ENCODE measurements around the gene DOCK2. TPM values are rescaled to one million over a fixed set of nuclear protein-coding genes. Genes with fewer than 3 reads are reported as not detected.
"Not testable (repeated sequence)": the region's sequence is repeated elsewhere in the genome, so short reads cannot be mapped to it uniquely, and the experiment has no call there.

DOCK2 gene
- total and polyA plus RNA-seq, 7 donors, result 2.3 to 21.1 (median 12.5) TPM

DNA sequence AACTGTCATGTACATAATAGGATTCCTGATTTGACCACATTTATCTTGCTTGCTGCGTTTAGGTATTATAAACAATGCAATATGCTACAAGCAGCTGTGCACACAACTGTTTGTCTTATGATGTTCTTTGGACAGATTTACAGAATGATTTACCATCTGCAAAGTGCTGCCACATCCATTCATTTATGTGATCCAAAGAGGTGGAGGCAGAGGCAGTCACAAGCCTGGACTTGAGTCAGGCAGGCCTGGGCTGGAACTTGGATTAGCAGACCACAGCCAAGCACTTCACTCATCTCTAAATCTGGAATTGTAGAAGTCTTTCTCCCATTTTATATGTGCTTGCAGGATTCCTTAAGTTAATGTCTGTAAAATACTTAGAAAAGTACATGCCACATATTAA lies 194.3 kb downstream of the DOCK2 start:
- H3K9me3 ChIP-seq, result no peaks in the 10 kb centered on the region
- 3 to 60% methylated on average over 1 of the region's 1 CpG for WGBS, 2 donors
- H3K27me3 ChIP-seq, result no peaks in the 10 kb centered on the region
- no peak overlapping the region for H3K4me3 ChIP-seq
- DNase-seq, result no peak
- intact Hi-C loops (cut with DNase I), result no loop called here
- no peak for TF ChIP-seq EP300 (IDR thresholded peaks at IDR 0.05)
- TF ChIP-seq POLR2A (IDR thresholded peaks at IDR 0.05), result no peak
- TF ChIP-seq POLR2AphosphoS5 (IDR thresholded peaks at IDR 0.05), result no peak
- TF ChIP-seq, protein P1, sequence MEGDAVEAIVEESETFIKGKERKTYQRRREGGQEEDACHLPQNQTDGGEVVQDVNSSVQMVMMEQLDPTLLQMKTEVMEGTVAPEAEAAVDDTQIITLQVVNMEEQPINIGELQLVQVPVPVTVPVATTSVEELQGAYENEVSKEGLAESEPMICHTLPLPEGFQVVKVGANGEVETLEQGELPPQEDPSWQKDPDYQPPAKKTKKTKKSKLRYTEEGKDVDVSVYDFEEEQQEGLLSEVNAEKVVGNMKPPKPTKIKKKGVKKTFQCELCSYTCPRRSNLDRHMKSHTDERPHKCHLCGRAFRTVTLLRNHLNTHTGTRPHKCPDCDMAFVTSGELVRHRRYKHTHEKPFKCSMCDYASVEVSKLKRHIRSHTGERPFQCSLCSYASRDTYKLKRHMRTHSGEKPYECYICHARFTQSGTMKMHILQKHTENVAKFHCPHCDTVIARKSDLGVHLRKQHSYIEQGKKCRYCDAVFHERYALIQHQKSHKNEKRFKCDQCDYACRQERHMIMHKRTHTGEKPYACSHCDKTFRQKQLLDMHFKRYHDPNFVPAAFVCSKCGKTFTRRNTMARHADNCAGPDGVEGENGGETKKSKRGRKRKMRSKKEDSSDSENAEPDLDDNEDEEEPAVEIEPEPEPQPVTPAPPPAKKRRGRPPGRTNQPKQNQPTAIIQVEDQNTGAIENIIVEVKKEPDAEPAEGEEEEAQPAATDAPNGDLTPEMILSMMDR (IDR thresholded peaks at IDR 0.05), result no peak
- no peak overlapping the region for H3K27ac ChIP-seq
- H3K36me3 ChIP-seq, result no peaks in the 10 kb centered on the region
- no peaks in the 10 kb centered on the region for H3K4me1 ChIP-seq

DNA sequence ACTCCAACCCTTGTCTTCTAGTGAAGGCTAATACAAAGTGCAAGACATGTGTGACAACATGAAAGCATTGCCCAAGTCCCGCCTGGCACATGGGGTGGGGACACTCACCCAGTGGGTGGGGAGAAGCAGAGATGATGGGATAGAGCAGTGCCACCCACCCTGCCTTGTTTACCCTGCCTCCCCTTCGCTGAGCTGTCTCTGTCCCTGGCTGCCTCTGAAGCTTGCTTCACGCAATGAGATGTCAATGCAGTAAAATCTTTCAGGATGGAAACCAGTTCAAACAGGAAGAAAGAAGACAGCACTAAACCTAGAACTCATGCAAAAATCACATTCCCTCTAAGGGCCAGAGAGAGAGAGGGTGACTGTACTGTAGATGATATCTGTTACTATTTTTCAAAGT lies 195.2 kb downstream of the DOCK2 start:
- no peaks in the 10 kb centered on the region for H3K9me3 ChIP-seq
- DNase-seq, result no peak
- no peak overlapping the region for H3K27ac ChIP-seq
- TF ChIP-seq EP300 (IDR thresholded peaks at IDR 0.05), result no peak
- TF ChIP-seq POLR2A (IDR thresholded peaks at IDR 0.05), result no peak
- no peak for TF ChIP-seq POLR2AphosphoS5 (IDR thresholded peaks at IDR 0.05)
- TF ChIP-seq, protein P1 (IDR thresholded peaks at IDR 0.05), result no peak
- H3K36me3 ChIP-seq, result no peaks in the 10 kb centered on the region
- H3K4me3 ChIP-seq, result no peak overlapping the region
- H3K4me1 ChIP-seq, result no peaks in the 10 kb centered on the region
- intact Hi-C loops (cut with DNase I), result no loop called here
- no peaks in the 10 kb centered on the region for H3K27me3 ChIP-seq
- 63 to 79% methylated on average over 3 of the region's 3 CpGs for WGBS, 2 donors

DNA sequence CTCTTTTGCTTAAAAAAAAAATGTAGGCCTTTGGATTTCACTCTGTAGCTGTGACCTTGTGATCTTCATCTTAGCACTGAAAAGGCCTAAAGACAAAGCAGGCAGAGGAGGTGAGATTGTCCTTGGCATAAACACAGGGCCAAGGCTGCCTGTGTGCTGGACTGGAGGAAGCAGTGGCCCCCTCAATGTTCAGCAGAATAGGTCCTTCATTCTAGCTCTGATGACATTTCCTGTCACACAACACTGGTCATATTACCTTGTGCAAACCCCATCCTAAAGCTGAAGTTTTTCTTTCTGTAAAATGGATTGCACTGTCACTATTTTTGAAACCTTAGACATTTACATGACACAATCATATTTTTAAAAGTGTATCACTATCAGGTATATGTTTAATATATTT lies 195.8 kb downstream of the DOCK2 start:
- no peak overlapping the region for H3K27ac ChIP-seq
- H3K27me3 ChIP-seq, result no peaks in the 10 kb centered on the region
- intact Hi-C loops (cut with DNase I), result no loop called here
- no peaks in the 10 kb centered on the region for H3K9me3 ChIP-seq
- no peaks in the 10 kb centered on the region for H3K36me3 ChIP-seq
- H3K4me1 ChIP-seq, result no peaks in the 10 kb centered on the region
- TF ChIP-seq POLR2AphosphoS5 (IDR thresholded peaks at IDR 0.05), result no peak
- TF ChIP-seq EP300 (IDR thresholded peaks at IDR 0.05), result no peak
- TF ChIP-seq POLR2A (IDR thresholded peaks at IDR 0.05), result no peak
- TF ChIP-seq, protein P1 (IDR thresholded peaks at IDR 0.05), result no peak
- no peak overlapping the region for H3K4me3 ChIP-seq
- no peak for DNase-seq

DNA sequence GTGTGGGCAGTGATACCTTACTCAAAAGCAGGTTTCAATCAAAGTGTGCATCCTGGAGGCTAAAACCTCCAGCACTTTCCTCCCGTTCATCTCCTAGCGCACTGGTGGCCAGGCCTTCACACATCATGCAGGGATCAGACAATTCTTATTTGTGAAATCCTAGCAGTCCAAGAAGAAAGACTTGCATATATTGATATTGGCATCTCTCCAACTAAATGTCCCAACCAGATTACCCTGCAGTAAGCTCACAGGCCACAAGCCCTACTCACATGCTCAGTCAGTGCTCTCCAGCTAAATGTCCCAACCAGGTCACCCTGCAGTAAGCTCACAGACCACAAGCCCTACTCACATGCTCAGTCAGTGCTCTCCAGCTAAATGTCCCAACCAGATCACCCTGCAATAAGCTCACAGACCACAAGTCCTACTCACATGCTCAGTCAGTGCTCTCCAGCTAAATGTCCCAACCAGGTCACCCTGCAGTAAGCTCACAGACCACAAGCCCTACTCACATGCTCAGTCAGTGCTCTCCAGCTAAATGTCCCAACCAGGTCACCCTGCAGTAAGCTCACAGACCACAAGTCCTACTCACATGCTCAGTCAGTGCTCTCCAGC lies 196.7 kb downstream of the DOCK2 start:
- DNase-seq; H3K27me3 ChIP-seq; H3K36me3 ChIP-seq; H3K4me3 ChIP-seq; intact Hi-C loops (cut with DNase I); H3K9me3 ChIP-seq; H3K4me1 ChIP-seq; H3K27ac ChIP-seq: not testable (repeated sequence)
- WGBS, 2 donors, result 79 to 89% methylated on average over 2 of the region's 2 CpGs

DNA sequence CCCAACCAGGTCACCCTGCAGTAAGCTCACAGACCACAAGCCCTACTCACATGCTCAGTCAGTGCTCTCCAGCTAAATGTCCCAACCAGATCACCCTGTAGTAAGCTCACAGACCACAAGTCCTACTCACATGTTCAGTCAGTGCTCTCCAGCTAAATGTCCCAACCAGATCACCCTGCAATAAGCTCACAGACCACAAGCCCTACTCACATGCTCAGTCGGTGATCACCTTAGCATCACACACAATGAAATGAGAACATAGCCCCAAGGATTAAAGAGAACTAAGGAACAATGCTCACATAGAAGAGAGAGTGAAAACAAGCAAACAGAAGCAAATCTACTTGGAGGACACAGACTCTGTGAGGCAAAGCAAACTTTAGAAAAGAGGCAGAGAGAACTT lies 197.5 kb downstream of the DOCK2 start:
- DNase-seq; H3K9me3 ChIP-seq; H3K27me3 ChIP-seq; intact Hi-C loops (cut with DNase I); H3K27ac ChIP-seq; H3K36me3 ChIP-seq; H3K4me3 ChIP-seq; H3K4me1 ChIP-seq: not testable (repeated sequence)
- WGBS, 2 donors, result 49 to 63% methylated on average over 1 of the region's 1 CpG

DNA sequence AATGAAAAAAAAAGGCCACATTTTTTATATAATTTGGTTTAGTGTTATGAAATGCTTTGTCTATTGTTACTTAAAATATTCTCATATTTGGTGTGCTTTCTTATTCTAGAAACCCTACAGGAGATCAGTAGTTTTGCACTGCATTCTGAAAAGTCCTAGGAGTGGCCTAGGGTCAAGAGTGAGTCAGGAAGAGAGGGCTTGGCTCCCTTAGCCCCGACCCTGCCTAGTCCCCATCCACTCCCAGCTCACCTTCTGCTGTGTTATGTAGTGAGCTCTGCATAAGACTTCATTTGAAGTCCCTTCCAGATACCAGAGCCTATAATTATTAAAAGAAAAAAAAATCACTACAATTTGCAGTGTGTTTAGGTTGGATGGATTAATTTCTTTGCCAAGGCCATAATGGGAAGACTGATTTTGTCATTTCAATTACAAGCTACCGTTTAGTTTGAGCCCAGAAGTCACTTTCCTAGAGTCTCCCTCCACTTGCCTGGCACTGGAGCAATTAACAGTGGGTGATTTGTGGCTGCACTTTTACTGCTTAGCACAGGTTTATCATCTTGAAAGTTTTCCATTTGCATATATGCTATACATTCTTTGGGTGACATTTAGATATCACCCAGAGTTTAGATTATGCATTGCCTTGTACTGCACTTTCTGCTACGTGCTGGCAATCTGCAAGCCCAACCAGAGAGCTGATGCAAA lies 199.9 kb downstream of the DOCK2 start:
- WGBS, 2 donors, result 35 to 57% methylated on average over 3 of the region's 3 CpGs
- no peak for DNase-seq

More for the DNA sequence above, 199.9 kb downstream of the DOCK2 start:
- Histone ChIP-seq H3K4me3 (no peak overlapping the region), H3K4me1 (no peaks in the 10 kb centered on the region), H3K9me3 (no peaks in the 10 kb centered on the region), H3K27ac (no peak overlapping the region), H3K36me3 (no peaks in the 10 kb centered on the region), H3K27me3 (no peaks in the 10 kb centered on the region)
- no peak for TF ChIP-seq EP300 (IDR thresholded peaks at IDR 0.05)
- TF ChIP-seq, protein P1 (IDR thresholded peaks at IDR 0.05), result no peak
- TF ChIP-seq POLR2A (IDR thresholded peaks at IDR 0.05), result no peak
- TF ChIP-seq POLR2AphosphoS5 (IDR thresholded peaks at IDR 0.05), result no peak
- intact Hi-C loops (cut with DNase I), result no loop called here
